Measurements from ENCODE around the gene PITPNC1.
A peak's percentile ranks its signal among the peaks of the same experiment; 100 is the strongest.
"Not testable (repeated sequence)": the region's sequence is repeated elsewhere in the genome, so short reads cannot be mapped to it uniquely, and the experiment has no call there.

PITPNC1 gene

GRCh38 chr17:67376737-67377487 lies at the start of gene PITPNC1:
Gene PITPNC1, plus strand, starts transcription at chr17:67377281.
- DNase-seq, result peak; percentile 91

GRCh38 chr17:67328026-67328425 lies 49.1 kb upstream of the PITPNC1 start:
- no peak for DNase-seq

- DNase-seq, result not testable (repeated sequence)
Observed at GRCh38 chr17:67331381-67332161, 45.5 kb upstream of the PITPNC1 start.

- not testable (repeated sequence) for DNase-seq
Observed at GRCh38 chr17:67332162-67332508, 44.9 kb upstream of the PITPNC1 start.

GRCh38 chr17:67335245-67335835 lies 41.7 kb upstream of the PITPNC1 start:
- DNase-seq, result no peak

GRCh38 chr17:67336859-67337258 lies 40.2 kb upstream of the PITPNC1 start:
- no peak for DNase-seq

- DNase-seq, result not testable (repeated sequence)
Observed at GRCh38 chr17:67338353-67338752, 38.7 kb upstream of the PITPNC1 start.

GRCh38 chr17:67343237-67343636 lies 33.8 kb upstream of the PITPNC1 start:
- no peak for DNase-seq

- DNase-seq, result no peak
Observed at GRCh38 chr17:67347826-67348225, 29.3 kb upstream of the PITPNC1 start.

GRCh38 chr17:67349420-67349819 lies 27.7 kb upstream of the PITPNC1 start:
- DNase-seq, result no peak

GRCh38 chr17:67353161-67353560 lies 23.9 kb upstream of the PITPNC1 start:
- DNase-seq, result no peak

GRCh38 chr17:67353929-67354574 lies 23.0 kb upstream of the PITPNC1 start:
- no peak for DNase-seq

GRCh38 chr17:67358612-67359011 lies 18.5 kb upstream of the PITPNC1 start:
- no peak for DNase-seq

- DNase-seq, result peak; percentile 67
Observed at GRCh38 chr17:67359960-67360791, 16.9 kb upstream of the PITPNC1 start.

GRCh38 chr17:67360880-67361279 lies 16.2 kb upstream of the PITPNC1 start:
- no peak for DNase-seq

- DNase-seq, result no peak
Observed at GRCh38 chr17:67362173-67362572, 14.9 kb upstream of the PITPNC1 start.

- no peak for DNase-seq
Observed at GRCh38 chr17:67364847-67365737, 12.0 kb upstream of the PITPNC1 start.

GRCh38 chr17:67365738-67366192 lies 11.3 kb upstream of the PITPNC1 start:
- DNase-seq, result no peak

GRCh38 chr17:67366193-67367157 lies 10.6 kb upstream of the PITPNC1 start, which contains the start of gene PSMD12:
Gene PSMD12, minus strand, starts transcription at chr17:67366577. Its CDS starts 58 bp downstream, at chr17:67366519.
- DNase-seq, result peak; percentile 93

- DNase-seq, result no peak
Observed at GRCh38 chr17:67369676-67370075, 7.4 kb upstream of the PITPNC1 start.
